ENCODE results near the gene CSNK1D. TPM values are rescaled to one million over a fixed set of nuclear protein-coding genes. Genes with fewer than 3 reads are reported as not detected.

CSNK1D gene
- total and polyA plus RNA-seq, 2 experiments from 2014 or later, result 55.3 to 66.4 TPM

DNA sequence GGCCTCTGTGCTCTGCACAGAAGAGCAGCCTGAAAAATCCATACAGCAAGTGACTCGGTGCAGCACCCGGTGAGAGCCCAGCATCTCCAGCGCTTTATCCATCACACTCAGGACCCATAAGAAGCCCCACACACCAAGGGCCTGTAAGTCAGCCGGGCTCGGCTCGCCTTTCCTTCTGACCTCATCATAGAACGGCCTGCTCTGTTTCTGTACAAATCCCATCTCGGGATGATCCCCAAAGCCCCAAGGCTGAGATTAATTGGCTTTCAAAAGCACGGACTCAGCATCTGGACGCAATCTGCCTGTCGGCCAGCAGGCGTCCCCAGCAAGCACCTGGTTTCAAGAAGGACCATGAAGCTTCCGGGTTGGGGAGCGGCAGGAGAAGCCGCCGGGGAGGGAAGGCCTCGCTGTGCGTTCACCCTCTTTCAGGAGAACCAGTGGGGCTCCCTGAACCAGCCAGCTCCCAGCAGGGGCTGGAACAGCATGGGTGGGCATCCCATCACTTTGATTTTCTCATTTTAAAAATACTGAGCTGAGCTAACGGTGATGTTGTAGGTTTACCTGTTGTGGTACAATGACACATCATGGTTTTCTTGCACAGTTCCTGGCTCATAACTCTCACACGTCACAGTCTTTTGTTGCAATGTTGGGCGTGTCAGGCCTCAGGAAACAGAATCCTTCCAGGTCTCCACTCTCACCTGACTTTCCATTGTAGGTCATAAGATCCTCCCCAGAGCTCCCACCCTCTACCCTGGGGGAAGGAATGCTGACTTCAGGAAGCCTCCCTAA lies 67.6 kb downstream of the CSNK1D start:
- H3K36me3 ChIP-seq (ENCODE audit: insufficient read depth), result no peaks in the 10 kb centered on the region
- no peak overlapping the region for H2AFZ ChIP-seq
- no peak overlapping the region for H3K4me2 ChIP-seq
- H3K27me3 ChIP-seq (ENCODE audit: insufficient read depth), result no peaks in the 10 kb centered on the region
- no peak overlapping the region for H3K4me3 ChIP-seq
- H3K4me3 Mint-ChIP-seq, result no peak overlapping the region
- H4K20me1 ChIP-seq (replicated peaks; ENCODE audit: insufficient read depth), result no peaks in the 10 kb centered on the region; the same call in 1 of the 2 replicates
- peak; percentile 94 for ATAC-seq
- H3K4me1 Mint-ChIP-seq, result peaks cover 3% of the 10 kb centered on the region; the same call in 1 of the 3 replicates
- peak; percentile 91 for DNase-seq (ENCODE audit: low spot score)
- H3F3A ChIP-seq (replicated peaks; ENCODE audit: low read depth), result no peaks in the 10 kb centered on the region
- H3K27ac Mint-ChIP-seq, result no peak overlapping the region; the same call in 1 of the 2 replicates
- no peaks in the 10 kb centered on the region for H3K9me3 Mint-ChIP-seq
- H3K27me3 Mint-ChIP-seq (ENCODE audit: insufficient read depth, low read depth, poor library complexity), result peaks cover 4% of the 10 kb centered on the region
- no peaks in the 10 kb centered on the region for H3K4me1 ChIP-seq (ENCODE audit: insufficient read depth)
- no peak overlapping the region for H3K27ac ChIP-seq (ENCODE audit: low read depth)
- TF ChIP-seq, protein P1, sequence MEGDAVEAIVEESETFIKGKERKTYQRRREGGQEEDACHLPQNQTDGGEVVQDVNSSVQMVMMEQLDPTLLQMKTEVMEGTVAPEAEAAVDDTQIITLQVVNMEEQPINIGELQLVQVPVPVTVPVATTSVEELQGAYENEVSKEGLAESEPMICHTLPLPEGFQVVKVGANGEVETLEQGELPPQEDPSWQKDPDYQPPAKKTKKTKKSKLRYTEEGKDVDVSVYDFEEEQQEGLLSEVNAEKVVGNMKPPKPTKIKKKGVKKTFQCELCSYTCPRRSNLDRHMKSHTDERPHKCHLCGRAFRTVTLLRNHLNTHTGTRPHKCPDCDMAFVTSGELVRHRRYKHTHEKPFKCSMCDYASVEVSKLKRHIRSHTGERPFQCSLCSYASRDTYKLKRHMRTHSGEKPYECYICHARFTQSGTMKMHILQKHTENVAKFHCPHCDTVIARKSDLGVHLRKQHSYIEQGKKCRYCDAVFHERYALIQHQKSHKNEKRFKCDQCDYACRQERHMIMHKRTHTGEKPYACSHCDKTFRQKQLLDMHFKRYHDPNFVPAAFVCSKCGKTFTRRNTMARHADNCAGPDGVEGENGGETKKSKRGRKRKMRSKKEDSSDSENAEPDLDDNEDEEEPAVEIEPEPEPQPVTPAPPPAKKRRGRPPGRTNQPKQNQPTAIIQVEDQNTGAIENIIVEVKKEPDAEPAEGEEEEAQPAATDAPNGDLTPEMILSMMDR (conservative IDR thresholded peaks at IDR 0.05; ENCODE audit: low read depth in 2 of 2), result peak; percentile 74 to 76
- no peak for TF ChIP-seq EZH2 (IDR thresholded peaks at IDR 0.05; ENCODE audit: low read depth, unreplicated experiment)
- no peak for TF ChIP-seq JUNB (IDR thresholded peaks at IDR 0.05; ENCODE audit: unreplicated experiment)
- TF ChIP-seq ZNF114 (CRISPR knock-in tag; IDR thresholded peaks at IDR 0.05), result no peak
- TF ChIP-seq, protein P2, sequence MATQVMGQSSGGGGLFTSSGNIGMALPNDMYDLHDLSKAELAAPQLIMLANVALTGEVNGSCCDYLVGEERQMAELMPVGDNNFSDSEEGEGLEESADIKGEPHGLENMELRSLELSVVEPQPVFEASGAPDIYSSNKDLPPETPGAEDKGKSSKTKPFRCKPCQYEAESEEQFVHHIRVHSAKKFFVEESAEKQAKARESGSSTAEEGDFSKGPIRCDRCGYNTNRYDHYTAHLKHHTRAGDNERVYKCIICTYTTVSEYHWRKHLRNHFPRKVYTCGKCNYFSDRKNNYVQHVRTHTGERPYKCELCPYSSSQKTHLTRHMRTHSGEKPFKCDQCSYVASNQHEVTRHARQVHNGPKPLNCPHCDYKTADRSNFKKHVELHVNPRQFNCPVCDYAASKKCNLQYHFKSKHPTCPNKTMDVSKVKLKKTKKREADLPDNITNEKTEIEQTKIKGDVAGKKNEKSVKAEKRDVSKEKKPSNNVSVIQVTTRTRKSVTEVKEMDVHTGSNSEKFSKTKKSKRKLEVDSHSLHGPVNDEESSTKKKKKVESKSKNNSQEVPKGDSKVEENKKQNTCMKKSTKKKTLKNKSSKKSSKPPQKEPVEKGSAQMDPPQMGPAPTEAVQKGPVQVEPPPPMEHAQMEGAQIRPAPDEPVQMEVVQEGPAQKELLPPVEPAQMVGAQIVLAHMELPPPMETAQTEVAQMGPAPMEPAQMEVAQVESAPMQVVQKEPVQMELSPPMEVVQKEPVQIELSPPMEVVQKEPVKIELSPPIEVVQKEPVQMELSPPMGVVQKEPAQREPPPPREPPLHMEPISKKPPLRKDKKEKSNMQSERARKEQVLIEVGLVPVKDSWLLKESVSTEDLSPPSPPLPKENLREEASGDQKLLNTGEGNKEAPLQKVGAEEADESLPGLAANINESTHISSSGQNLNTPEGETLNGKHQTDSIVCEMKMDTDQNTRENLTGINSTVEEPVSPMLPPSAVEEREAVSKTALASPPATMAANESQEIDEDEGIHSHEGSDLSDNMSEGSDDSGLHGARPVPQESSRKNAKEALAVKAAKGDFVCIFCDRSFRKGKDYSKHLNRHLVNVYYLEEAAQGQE (IDR thresholded peaks at IDR 0.05; ENCODE audit: unreplicated experiment), result no peak
- H3K79me2 ChIP-seq (replicated peaks; ENCODE audit: insufficient read depth), result no peaks in the 10 kb centered on the region
- no peaks in the 10 kb centered on the region for H3K9me2 ChIP-seq (ENCODE audit: insufficient read depth)
- H3K36me3 Mint-ChIP-seq (ENCODE audit: low read depth), result no peaks in the 10 kb centered on the region

DNA sequence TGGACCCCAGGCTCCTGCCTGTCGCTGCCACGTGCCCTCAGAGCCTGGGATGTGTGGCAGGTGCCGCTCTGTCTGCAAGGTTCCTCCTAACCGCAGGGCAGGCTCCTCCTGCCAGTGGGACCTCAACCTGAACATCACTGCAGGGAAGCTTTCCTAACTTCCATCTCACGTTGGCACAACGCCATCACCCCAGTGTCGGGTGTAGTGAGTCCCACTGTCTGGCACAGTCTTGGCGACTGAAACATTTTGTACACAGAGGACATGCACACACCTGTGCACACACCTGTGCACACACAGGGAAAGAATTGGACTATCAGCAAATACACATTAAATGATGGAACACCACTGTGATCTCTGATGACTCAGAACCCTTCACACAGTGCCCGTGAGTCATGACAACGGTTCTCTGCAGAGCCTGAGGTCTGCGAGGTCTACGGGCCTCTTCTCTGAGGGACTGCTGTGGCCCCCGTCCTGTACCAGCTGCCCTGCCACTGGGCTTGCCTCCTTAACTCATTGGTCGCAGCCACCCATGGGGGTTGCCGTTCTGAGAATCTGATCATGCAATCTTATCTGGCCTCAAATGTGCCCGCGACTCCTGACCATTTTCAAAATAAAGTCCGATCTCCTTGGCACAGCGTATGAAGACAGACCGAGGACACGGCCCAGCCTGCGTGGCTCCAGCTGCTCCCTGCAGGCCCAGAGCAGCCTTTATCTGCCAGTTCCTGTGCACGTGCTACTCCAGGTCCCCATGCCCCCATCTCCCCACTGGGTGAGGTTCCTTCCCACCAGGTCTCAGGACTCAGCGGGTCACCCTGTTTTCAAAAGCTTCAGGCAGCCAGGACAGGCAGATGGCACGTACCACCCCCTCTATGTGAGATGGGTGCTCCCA lies 68.4 kb downstream of the CSNK1D start:
- H3F3A ChIP-seq (replicated peaks; ENCODE audit: low read depth), result no peaks in the 10 kb centered on the region
- no peak for TF ChIP-seq POLR2AphosphoS5 (IDR thresholded peaks at IDR 0.05; ENCODE audit: low read depth)
- TF ChIP-seq, protein P2 (IDR thresholded peaks at IDR 0.05; ENCODE audit: unreplicated experiment), result no peak

More for the DNA sequence above, 68.4 kb downstream of the CSNK1D start:
- peaks cover 3% of the 10 kb centered on the region; the same call in 1 of the 3 replicates for H3K4me1 Mint-ChIP-seq
- peaks cover 4% of the 10 kb centered on the region for H3K27me3 Mint-ChIP-seq (ENCODE audit: insufficient read depth, low read depth, poor library complexity)
- Histone ChIP-seq H3K4me2 (no peak overlapping the region), H3K4me3 (no peak overlapping the region), H3K27me3 (ENCODE audit: insufficient read depth) (no peaks in the 10 kb centered on the region), H3K27ac (ENCODE audit: low read depth) (no peak overlapping the region), H3K79me2 (replicated peaks; ENCODE audit: insufficient read depth) (no peaks in the 10 kb centered on the region), H3K36me3 (ENCODE audit: insufficient read depth) (no peaks in the 10 kb centered on the region), H3K9me2 (ENCODE audit: insufficient read depth) (no peaks in the 10 kb centered on the region), H2AFZ (no peak overlapping the region), H4K20me1 (replicated peaks; ENCODE audit: insufficient read depth) (no peaks in the 10 kb centered on the region; the same call in 1 of the 2 replicates), H3K4me1 (ENCODE audit: insufficient read depth) (no peaks in the 10 kb centered on the region)
- DNase-seq (ENCODE audit: low spot score) (no peak), ATAC-seq (no peak)
- no peaks in the 10 kb centered on the region for H3K36me3 Mint-ChIP-seq (ENCODE audit: low read depth)
- H3K27ac Mint-ChIP-seq, result no peak overlapping the region
- no peak overlapping the region for H3K4me3 Mint-ChIP-seq
- H3K9me3 Mint-ChIP-seq, result no peaks in the 10 kb centered on the region
